ENCODE data around the gene IRF7. TPM values are rescaled to one million over a fixed set of nuclear protein-coding genes. Genes with fewer than 3 reads are reported as not detected.

The IRF7 gene
- total and polyA plus RNA-seq, 4 experiments from 2014 or later, result 20.8 to 76.6 (median 52.5) TPM

DNA sequence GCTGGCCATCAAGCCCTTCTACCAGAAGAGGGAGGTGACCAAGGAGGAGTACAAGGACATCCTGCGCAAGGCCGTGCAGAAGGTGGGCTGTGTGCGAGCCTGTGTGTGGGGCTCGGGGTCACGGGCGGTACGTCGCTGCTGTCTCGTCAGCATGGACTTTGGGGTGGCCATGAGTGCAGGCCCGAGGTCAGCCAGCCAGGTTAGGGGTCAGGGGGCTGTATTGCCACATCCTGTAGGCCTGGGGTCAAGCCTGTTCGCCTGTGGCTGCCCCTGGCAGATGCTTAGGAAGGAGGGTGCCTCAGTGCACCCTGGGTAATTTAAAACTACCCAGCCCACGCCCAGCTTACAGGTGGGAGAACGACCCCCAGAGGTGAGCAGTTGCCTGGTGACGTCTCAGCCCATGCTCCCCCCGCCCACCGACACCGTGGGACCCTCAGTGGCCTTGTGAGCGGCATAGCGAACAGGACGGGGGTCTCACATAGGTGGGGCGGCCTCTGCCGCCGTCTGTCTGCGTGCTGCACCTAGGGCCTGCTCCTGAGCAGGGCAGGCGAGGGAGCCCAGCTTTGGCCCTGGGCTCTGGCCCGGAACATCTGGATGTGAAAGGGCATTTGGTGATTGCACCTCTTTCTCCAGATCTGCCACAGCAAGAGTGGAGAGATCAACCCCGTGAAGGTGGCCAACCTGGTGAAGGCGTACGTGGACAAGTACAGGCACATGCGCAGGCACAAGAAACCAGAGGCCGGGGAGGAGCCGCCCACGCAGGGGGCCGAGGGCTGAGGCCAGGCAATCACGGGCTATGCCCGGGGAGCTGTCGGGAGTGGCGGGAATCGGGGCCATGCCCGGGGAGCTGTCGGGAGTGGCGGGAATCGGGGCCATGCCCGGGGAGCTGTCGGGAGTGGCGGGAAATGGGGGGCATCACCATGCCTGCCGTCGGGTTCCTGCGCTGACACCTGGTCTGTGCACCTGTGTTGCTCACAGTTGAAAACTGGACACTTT lies 4.5 kb downstream of the IRF7 start:
- intact Hi-C loops (cut with micrococcal nuclease), result no loop called here
- Mint-ChIP-seq H3K36me3 (peaks cover 10 to 33% of the 10 kb centered on the region in 2 donors), H3K27me3 (no peaks in the 10 kb centered on the region), H3K27ac (peak overlapping the region in 5 of 7 donors; percentile 88 to 95 (median 93)), H3K4me1 (peaks cover 5 to 31% (median 18%) of the 10 kb centered on the region in 4 donors), H3K9me3 (peaks cover 0 to 2% (median 0%) of the 10 kb centered on the region in 8 donors), H3K4me3 (no peak overlapping the region)
- Histone ChIP-seq H3K4me1 (ENCODE audit: insufficient read depth, low read length) (peaks cover 25% of the 10 kb centered on the region), H3K9me3 (ENCODE audit: control insufficient read depth in 1 of 2, low read length in 2 of 2) (no peaks in the 10 kb centered on the region), H3K27ac (ENCODE audit: low read depth, low read length) (no peak overlapping the region), H3K36me3 (ENCODE audit: insufficient read depth, low read length) (peaks cover 58% of the 10 kb centered on the region), H3K4me3 (ENCODE audit: low read length in 2 of 2) (no peak overlapping the region), H3K27me3 (ENCODE audit: insufficient read depth, low read length) (no peaks in the 10 kb centered on the region)
- DNase-seq, result peak in 1 of 5 donors; percentile 12
- ChIA-PET POLR2A (ENCODE audit: partially characterized antibody) (interaction anchor here (0.8 to 4.1 kb wide), 9 partner anchors 33 to 185 kb away, joined by 3 to 27 read pairs (median 3); partner anchors contain the start of genes DEAF1, HRAS, PHRF1 and TMEM80), CTCF (ENCODE audit: partially characterized antibody) (no interaction called here)

DNA sequence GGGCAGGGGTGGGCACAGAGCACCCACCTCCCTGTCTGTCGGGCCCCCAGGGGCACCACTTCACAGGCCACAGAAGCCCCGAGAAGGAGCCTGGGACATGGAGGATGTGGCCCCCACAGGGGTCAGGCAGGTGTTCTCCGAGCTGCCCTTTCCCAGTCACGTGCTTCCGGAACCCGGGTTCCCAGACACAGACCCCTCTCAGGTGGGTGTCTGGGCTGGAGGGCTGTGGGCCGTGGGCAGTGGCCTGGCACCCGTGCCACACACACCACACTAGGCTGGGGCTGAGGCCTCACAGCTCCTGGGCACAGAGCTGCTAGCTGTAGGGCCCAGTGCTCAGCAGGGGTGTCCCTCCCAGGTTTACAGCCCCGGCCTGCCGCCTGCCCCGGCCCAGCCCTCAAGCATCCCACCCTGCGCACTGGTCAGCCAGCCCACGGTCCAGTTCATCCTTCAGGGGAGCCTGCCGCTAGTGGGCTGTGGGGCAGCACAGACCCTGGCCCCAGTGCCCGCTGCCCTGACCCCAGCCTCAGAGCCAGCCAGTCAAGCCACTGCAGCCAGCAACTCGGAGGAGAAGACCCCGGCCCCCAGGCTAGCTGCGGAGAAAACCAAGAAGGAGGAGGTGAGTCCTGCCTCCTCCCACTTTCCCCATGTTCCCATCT lies 5.5 kb downstream of the IRF7 start:
- Mint-ChIP-seq H3K9me3 (no peaks in the 10 kb centered on the region), H3K27ac (peak overlapping the region in 2 of 7 donors; percentile 70 to 93), H3K4me3 (no peak overlapping the region)

DNA sequence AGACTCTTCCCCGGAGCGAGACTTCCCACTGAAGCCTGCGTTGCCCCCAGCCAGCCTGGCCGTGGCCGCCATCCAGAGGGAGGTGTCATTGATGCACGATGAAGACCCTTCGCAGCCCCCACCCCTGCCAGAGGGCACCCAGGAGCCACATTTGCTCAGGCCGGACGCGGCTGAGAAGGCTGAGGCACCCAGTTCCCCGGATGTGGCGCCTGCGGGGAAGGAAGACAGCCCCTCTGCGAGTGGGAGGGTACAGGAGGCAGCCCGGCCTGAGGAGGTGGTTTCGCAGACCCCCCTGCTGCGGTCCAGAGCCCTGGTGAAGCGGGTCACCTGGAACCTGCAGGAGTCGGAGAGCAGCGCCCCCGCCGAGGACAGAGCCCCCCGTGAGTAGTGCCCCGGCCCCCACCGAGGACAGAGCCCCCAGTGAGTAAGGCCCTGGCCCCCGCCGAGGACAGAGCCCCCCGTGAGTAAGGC lies 6.4 kb downstream of the IRF7 start:
- H3K4me3 Mint-ChIP-seq, result no peak overlapping the region
- H3K36me3 Mint-ChIP-seq, result peaks cover 14 to 39% of the 10 kb centered on the region in 2 donors
- H3K4me1 ChIP-seq (ENCODE audit: insufficient read depth, low read length), result peaks cover 14% of the 10 kb centered on the region
- ChIA-PET POLR2A (ENCODE audit: partially characterized antibody) (no interaction called here), CTCF (ENCODE audit: partially characterized antibody) (no interaction called here)
- H3K9me3 Mint-ChIP-seq, result no peaks in the 10 kb centered on the region
- H3K9me3 ChIP-seq (ENCODE audit: control insufficient read depth in 1 of 2, low read length in 2 of 2), result no peaks in the 10 kb centered on the region
- H3K36me3 ChIP-seq (ENCODE audit: insufficient read depth, low read length), result peaks cover 74% of the 10 kb centered on the region
- peak overlapping the region in 1 of 7 donors; percentile 29 for H3K27ac Mint-ChIP-seq
- H3K27me3 Mint-ChIP-seq, result no peaks in the 10 kb centered on the region
- no peak overlapping the region for H3K4me3 ChIP-seq (ENCODE audit: low read length in 2 of 2)
- peak in 1 of 5 donors; percentile 25 for DNase-seq
- intact Hi-C loops (cut with micrococcal nuclease), result no loop called here
- H3K4me1 Mint-ChIP-seq, result peaks cover 2 to 21% (median 11%) of the 10 kb centered on the region in 4 donors
- H3K27me3 ChIP-seq (ENCODE audit: insufficient read depth, low read length), result no peaks in the 10 kb centered on the region
- H3K27ac ChIP-seq (ENCODE audit: low read depth, low read length), result no peak overlapping the region

More for the DNA sequence above, 5.5 kb downstream of the IRF7 start:
- peaks cover 23% of the 10 kb centered on the region for H3K4me1 ChIP-seq (ENCODE audit: insufficient read depth, low read length)
- ChIA-PET POLR2A (ENCODE audit: partially characterized antibody) (interaction anchor here (2.5 kb wide), 1 partner anchor 75 kb away, joined by 7 read pairs; the partner anchor contains the start of gene HRAS), CTCF (ENCODE audit: partially characterized antibody) (no interaction called here)
- Mint-ChIP-seq H3K36me3 (peaks cover 10 to 33% of the 10 kb centered on the region in 2 donors), H3K27me3 (no peaks in the 10 kb centered on the region), H3K4me1 (peaks cover 4 to 23% (median 15%) of the 10 kb centered on the region in 4 donors)
- H3K4me3 ChIP-seq (ENCODE audit: low read length in 2 of 2), result no peak overlapping the region
- peak in 1 of 5 donors; percentile 17 for DNase-seq
- H3K27ac ChIP-seq (ENCODE audit: low read depth, low read length), result no peak overlapping the region
- H3K27me3 ChIP-seq (ENCODE audit: insufficient read depth, low read length), result no peaks in the 10 kb centered on the region
- peaks cover 68% of the 10 kb centered on the region for H3K36me3 ChIP-seq (ENCODE audit: insufficient read depth, low read length)
- no peaks in the 10 kb centered on the region for H3K9me3 ChIP-seq (ENCODE audit: control insufficient read depth in 1 of 2, low read length in 2 of 2)
- intact Hi-C loops (cut with micrococcal nuclease), result no loop called here

DNA sequence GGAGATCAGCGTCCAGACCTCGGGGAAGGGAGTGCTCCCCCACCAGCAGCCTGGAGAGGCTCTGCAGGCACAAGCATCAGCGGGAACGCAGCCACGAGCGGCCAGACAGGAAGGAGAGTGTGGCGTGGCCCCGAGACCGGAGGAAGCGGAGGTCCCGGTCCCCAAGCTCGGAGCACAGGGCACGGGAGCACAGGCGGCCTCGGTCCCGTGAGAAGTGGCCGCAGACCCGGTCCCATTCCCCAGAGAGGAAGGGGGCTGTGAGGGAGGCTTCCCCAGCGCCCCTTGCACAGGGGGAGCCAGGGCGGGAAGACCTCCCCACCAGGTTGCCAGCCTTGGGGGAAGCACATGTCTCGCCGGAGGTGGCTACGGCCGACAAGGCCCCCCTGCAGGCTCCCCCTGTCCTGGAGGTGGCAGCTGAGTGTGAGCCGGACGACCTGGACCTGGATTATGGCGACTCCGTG lies 6.9 kb downstream of the IRF7 start:
- Histone ChIP-seq H3K4me1 (ENCODE audit: insufficient read depth, low read length) (peaks cover 9% of the 10 kb centered on the region), H3K36me3 (ENCODE audit: insufficient read depth, low read length) (peaks cover 74% of the 10 kb centered on the region), H3K4me3 (ENCODE audit: low read length in 2 of 2) (no peak overlapping the region), H3K27ac (ENCODE audit: low read depth, low read length) (no peak overlapping the region), H3K9me3 (ENCODE audit: control insufficient read depth in 1 of 2, low read length in 2 of 2) (no peaks in the 10 kb centered on the region), H3K27me3 (ENCODE audit: insufficient read depth, low read length) (no peaks in the 10 kb centered on the region)
- Mint-ChIP-seq H3K27ac (peak overlapping the region in 3 of 7 donors; percentile 53 to 79 (median 68)), H3K4me3 (no peak overlapping the region), H3K9me3 (no peaks in the 10 kb centered on the region), H3K4me1 (peaks cover 2 to 15% (median 8%) of the 10 kb centered on the region in 4 donors), H3K36me3 (peaks cover 18 to 44% of the 10 kb centered on the region in 2 donors), H3K27me3 (no peaks in the 10 kb centered on the region)
- ChIA-PET CTCF (ENCODE audit: partially characterized antibody) (no interaction called here), POLR2A (ENCODE audit: partially characterized antibody) (no interaction called here)
- intact Hi-C loops (cut with micrococcal nuclease), result no loop called here
- DNase-seq, result no peak

DNA sequence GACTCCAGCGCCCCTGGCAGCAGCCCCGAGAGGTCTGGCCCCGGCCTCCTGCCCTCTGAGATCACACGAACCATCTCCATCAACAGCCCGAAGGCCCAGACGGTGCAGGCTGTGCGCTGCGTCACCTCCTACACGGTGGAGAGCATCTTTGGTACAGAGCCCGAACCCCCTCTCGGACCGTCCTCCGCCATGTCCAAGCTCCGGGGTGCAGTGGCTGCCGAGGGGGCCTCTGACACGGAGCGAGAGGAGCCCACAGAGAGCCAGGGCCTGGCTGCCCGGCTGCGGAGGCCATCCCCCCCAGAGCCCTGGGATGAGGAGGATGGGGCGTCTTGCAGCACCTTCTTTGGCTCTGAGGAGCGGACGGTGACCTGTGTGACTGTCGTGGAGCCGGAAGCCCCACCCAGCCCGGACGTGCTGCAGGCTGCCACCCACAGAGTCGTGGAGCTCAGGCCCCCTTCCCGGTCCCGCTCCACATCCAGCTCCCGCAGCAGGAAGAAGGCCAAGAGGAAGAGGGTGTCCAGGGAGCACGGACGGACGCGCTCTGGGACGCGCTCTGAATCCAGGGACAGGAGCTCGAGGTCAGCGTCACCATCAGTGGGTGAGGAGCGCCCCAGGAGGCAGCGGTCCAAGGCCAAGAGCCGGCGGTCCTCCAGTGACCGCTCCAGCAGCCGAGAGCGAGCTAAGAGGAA lies 7.6 kb downstream of the IRF7 start:
- no peaks in the 10 kb centered on the region for H3K27me3 Mint-ChIP-seq
- DNase-seq, result peak in 1 of 5 donors; percentile 14
- peaks cover 2 to 9% (median 4%) of the 10 kb centered on the region in 4 donors for H3K4me1 Mint-ChIP-seq
- no peak overlapping the region for H3K4me3 Mint-ChIP-seq
- no peaks in the 10 kb centered on the region for H3K9me3 Mint-ChIP-seq
- no peak overlapping the region for H3K27ac ChIP-seq (ENCODE audit: low read depth, low read length)
- H3K36me3 ChIP-seq (ENCODE audit: insufficient read depth, low read length), result peaks cover 77% of the 10 kb centered on the region
- peaks cover 18 to 47% of the 10 kb centered on the region in 2 donors for H3K36me3 Mint-ChIP-seq
- no peaks in the 10 kb centered on the region for H3K27me3 ChIP-seq (ENCODE audit: insufficient read depth, low read length)
- CTCF ChIA-PET (ENCODE audit: partially characterized antibody), result no interaction called here
- POLR2A ChIA-PET (ENCODE audit: partially characterized antibody), result interaction anchor here (1.1 kb wide), 1 partner anchor 23 kb away, joined by 3 read pairs; no protein-coding TSS in a partner anchor
- peaks cover 3% of the 10 kb centered on the region for H3K4me1 ChIP-seq (ENCODE audit: insufficient read depth, low read length)
- H3K4me3 ChIP-seq (ENCODE audit: low read length in 2 of 2), result no peak overlapping the region
- H3K27ac Mint-ChIP-seq, result peak overlapping the region in 2 of 7 donors; percentile 50 to 68
- no peaks in the 10 kb centered on the region for H3K9me3 ChIP-seq (ENCODE audit: control insufficient read depth in 1 of 2, low read length in 2 of 2)
- intact Hi-C loops (cut with micrococcal nuclease), result no loop called here

DNA sequence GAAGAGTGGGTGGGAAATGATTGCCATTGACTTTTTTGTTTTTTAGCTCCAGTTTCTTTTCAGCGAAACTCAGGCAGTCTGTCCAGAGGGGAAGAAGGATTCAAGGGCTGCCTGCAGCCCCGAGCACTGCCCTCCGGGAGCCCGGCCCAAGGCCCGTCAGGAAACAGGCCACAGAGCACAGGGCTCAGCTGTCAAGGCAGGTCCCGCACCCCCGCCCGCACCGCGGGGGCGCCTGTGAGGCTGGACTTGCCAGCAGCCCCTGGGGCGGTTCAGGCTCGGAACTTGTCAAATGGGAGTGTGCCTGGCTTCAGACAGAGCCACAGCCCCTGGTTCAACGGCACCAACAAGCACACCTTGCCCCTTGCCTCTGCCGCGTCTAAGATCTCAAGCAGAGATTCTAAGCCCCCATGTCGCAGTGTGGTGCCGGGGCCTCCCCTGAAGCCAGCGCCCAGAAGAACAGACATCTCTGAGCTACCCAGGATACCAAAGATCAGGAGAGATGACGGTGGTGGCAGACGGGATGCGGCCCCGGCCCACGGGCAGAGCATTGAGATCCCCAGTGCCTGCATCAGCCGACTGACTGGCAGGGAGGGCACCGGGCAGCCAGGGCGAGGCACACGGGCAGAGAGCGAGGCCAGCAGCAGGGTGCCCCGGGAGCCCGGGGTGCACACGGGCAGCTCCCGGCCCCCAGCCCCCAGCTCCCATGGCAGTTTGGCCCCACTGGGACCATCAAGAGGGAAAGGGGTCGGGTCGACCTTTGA lies 8.6 kb downstream of the IRF7 start:
- peaks cover 2 to 5% (median 2%) of the 10 kb centered on the region in 4 donors for H3K4me1 Mint-ChIP-seq
- Histone ChIP-seq H3K36me3 (ENCODE audit: insufficient read depth, low read length) (peaks cover 71% of the 10 kb centered on the region), H3K4me3 (ENCODE audit: low read length in 2 of 2) (no peak overlapping the region), H3K9me3 (ENCODE audit: control insufficient read depth in 1 of 2, low read length in 2 of 2) (no peaks in the 10 kb centered on the region), H3K27ac (ENCODE audit: low read depth, low read length) (no peak overlapping the region), H3K4me1 (ENCODE audit: insufficient read depth, low read length) (no peaks in the 10 kb centered on the region), H3K27me3 (ENCODE audit: insufficient read depth, low read length) (no peaks in the 10 kb centered on the region)
- peaks cover 18 to 47% of the 10 kb centered on the region in 2 donors for H3K36me3 Mint-ChIP-seq
- H3K9me3 Mint-ChIP-seq, result no peaks in the 10 kb centered on the region
- POLR2A ChIA-PET (ENCODE audit: partially characterized antibody), result interaction anchor here (0.8 to 1.6 kb wide), 3 partner anchors 22 to 31 kb away, joined by 3 to 5 read pairs (median 4); no protein-coding TSS in a partner anchor
- no peak for DNase-seq
- intact Hi-C loops (cut with micrococcal nuclease), result no loop called here
- CTCF ChIA-PET (ENCODE audit: partially characterized antibody), result interaction anchor here (1.1 kb wide), 1 partner anchor 31 kb away, joined by 3 read pairs; no protein-coding TSS in a partner anchor
- peak overlapping the region in 5 of 7 donors; percentile 5 to 73 (median 48) for H3K27ac Mint-ChIP-seq
- no peak overlapping the region for H3K4me3 Mint-ChIP-seq
- H3K27me3 Mint-ChIP-seq, result no peaks in the 10 kb centered on the region
